ENCODE results near the gene C19orf47. TPM values are rescaled to one million over a fixed set of nuclear protein-coding genes. Genes with fewer than 3 reads are reported as not detected.

C19orf47 gene
- total RNA-seq, 2 experiments from 2014 or later = 17.5 to 18.0 TPM

- ATAC-seq = no peak
- Mint-ChIP-seq H3K9me3 (no peaks in the 10 kb centered on the region), H3K4me1 (ENCODE audit: low read depth) (peaks cover 74% of the 10 kb centered on the region), H3K4me3 (no peak overlapping the region), H3K36me3 (ENCODE audit: low read depth) (peaks cover 1% of the 10 kb centered on the region), H3K27me3 (no peaks in the 10 kb centered on the region), H3K27ac (no peak overlapping the region)
- CTCF ChIA-PET = interaction anchor here (1.5 to 1.7 kb wide), 2 partner anchors 57 to 61 kb away, joined by 4 read pairs; partner anchors contain the start of gene TTC9B
- DNase-seq = no peak
- POLR2A ChIA-PET = no interaction called here
- TF ChIP-seq, protein P1, sequence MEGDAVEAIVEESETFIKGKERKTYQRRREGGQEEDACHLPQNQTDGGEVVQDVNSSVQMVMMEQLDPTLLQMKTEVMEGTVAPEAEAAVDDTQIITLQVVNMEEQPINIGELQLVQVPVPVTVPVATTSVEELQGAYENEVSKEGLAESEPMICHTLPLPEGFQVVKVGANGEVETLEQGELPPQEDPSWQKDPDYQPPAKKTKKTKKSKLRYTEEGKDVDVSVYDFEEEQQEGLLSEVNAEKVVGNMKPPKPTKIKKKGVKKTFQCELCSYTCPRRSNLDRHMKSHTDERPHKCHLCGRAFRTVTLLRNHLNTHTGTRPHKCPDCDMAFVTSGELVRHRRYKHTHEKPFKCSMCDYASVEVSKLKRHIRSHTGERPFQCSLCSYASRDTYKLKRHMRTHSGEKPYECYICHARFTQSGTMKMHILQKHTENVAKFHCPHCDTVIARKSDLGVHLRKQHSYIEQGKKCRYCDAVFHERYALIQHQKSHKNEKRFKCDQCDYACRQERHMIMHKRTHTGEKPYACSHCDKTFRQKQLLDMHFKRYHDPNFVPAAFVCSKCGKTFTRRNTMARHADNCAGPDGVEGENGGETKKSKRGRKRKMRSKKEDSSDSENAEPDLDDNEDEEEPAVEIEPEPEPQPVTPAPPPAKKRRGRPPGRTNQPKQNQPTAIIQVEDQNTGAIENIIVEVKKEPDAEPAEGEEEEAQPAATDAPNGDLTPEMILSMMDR (IDR thresholded peaks at IDR 0.05) = no peak
- intact Hi-C loops (cut with micrococcal nuclease) = no loop called here
Observed at GRCh38 chr19:40278361-40279035, 69.7 kb downstream of the C19orf47 start.

DNA sequence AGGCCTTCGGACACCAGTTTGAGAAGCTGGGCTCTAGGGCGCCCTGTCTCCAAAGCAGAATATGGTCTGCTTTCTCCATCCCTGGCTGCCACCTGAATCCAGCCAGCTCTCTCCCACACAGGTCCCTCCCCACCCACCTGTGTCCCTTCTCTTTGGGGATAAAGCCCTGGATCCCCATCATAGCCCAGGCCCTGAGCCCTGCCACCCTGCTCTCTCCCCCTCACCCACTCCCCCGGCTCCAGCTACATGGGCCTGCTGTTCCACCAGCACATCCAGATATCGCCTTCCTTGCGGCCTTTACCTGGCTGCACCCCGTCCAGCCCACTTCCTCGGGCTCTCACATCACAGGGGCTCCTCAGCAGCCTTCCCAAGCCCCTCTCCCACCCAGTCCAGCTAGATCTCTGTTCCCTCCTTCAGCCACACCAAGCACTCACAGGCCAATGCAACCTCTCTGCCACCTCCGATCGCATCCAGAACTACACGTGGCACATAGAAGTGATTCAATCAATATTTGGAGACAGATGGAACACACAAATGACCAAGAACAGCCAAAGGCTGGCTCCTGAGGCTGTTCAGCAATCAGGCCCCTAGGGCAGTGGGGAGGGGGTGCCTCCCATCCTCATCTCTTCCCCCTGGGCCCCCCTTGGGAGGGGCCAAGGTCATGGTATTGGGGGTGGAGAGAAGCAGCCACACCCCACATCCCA lies 70.7 kb downstream of the C19orf47 start:
- Mint-ChIP-seq H3K27ac (peak overlapping the region; percentile 14), H3K4me3 (no peak overlapping the region), H3K9me3 (no peaks in the 10 kb centered on the region), H3K36me3 (ENCODE audit: low read depth) (no peaks in the 10 kb centered on the region), H3K27me3 (no peaks in the 10 kb centered on the region), H3K4me1 (ENCODE audit: low read depth) (peaks cover 69% of the 10 kb centered on the region)
- DNase-seq = no peak
- POLR2A ChIA-PET = interaction anchor here (1.2 kb wide), 1 partner anchor 10 kb away, joined by 3 read pairs; no protein-coding TSS in a partner anchor
- CTCF ChIA-PET = interaction anchor here (1.7 kb wide), 1 partner anchor 60 kb away, joined by 4 read pairs; the partner anchor contains the start of gene TTC9B
- ATAC-seq = no peak
- TF ChIP-seq, protein P1 (IDR thresholded peaks at IDR 0.05) = no peak
- intact Hi-C loops (cut with micrococcal nuclease) = no loop called here

DNA sequence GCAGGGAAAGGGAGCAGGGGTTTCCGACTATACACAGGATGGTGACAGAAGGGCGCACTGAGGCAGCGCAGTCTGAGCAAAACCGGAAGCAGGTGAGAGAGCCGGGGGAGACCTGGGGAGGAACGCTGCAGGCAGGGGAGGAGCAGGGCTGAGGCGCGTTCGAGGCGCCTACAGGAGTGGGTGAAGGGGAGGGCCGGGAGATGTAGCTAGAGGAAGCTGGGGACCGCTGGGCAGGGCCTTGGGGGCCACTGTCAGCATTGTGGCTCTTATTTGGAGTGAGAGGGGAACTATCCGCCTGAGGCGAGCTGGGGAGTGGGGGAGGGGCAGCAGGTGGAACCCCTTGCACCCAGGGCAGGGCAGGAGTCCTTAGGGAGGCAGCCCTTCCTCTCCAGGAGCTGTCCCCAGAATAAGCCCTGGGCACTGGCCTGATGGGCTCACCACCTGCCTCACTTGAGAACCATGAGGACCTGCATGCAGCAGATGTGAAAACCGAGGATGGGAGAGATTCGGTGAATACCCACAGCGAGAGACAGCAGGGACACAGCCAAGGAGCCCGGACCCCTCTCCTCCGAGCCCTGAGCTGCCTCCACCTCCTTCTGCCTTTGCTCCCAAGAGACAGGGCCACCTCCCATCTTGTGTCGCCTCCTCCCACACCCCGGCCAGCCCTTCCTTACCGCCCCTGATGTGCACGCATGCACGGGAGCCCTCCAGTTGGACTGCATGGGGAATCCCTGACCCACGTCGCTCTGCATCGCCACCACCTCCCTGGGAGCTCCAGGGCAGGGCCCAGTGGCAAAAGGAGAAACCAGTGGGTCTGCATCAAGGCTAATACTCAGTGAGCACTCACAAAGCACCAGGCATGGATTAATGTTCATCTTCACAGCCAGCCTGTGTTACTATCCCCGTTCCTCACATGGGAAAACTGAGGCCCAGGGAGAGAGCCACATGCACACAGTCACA lies 73.3 kb downstream of the C19orf47 start:
- Mint-ChIP-seq H3K36me3 (ENCODE audit: low read depth) (peaks cover 3% of the 10 kb centered on the region), H3K27me3 (no peaks in the 10 kb centered on the region), H3K9me3 (no peaks in the 10 kb centered on the region), H3K4me3 (peak overlapping the region; percentile 41), H3K4me1 (ENCODE audit: low read depth) (peaks cover 65% of the 10 kb centered on the region), H3K27ac (peak overlapping the region; percentile 77)
- CTCF ChIA-PET = interaction anchor here (1.4 kb wide), 1 partner anchor 30 kb away, joined by 4 read pairs; no protein-coding TSS in a partner anchor
- DNase-seq (peak; percentile 69), ATAC-seq (peak; percentile 93)
- intact Hi-C loops (cut with micrococcal nuclease) = no loop called here
- POLR2A ChIA-PET = interaction anchor here (0.7 to 3.2 kb wide), 4 partner anchors 8 to 22 kb away, joined by 3 to 13 read pairs (median 3); partner anchors contain the start of gene AKT2
- TF ChIP-seq, protein P1 (IDR thresholded peaks at IDR 0.05) = no peak

DNA sequence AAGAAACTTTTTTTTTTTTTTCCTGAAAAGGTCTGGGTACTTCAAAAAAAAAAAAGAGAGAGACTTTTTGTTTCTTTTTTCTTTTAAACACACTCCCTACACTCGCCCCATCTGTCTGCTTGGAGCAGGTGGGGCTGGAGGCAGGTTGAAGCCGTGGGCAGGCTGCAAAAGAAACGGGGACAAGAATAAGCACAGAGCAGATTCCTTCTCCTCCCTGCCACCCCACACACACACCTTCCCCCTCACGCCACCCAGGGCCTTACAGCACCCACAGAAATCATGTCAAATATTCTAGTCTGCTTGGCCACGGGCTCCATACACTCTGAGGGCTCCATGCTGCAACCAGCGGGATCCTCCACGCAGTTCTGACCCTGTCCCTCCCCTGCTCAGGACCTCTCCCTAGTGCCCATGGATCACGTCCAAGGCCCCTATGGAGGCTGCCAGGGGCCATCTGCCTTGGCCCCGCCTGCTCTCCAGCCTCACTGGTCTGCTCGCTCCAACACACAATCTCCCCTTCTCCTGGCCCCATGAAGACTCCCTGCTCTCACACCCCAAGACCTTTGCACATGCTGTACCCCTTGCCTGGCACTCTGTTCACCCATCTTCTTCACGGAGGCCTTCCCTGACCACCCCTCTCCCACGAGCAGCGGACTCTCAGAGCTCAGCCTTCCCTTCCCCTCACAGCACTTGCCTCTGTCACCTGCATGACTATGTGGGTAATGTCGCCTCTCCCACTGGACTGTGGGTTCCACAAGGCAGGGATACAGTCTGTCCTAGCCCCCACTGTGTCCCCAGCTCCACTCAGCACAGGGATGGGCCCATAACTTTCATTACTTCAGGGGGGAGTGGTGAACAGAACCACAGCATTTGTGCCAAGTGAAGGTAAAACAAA lies 74.5 kb downstream of the C19orf47 start:
- Mint-ChIP-seq H3K4me3 (no peak overlapping the region), H3K9me3 (no peaks in the 10 kb centered on the region), H3K36me3 (ENCODE audit: low read depth) (peaks cover 5% of the 10 kb centered on the region), H3K4me1 (ENCODE audit: low read depth) (peaks cover 70% of the 10 kb centered on the region), H3K27ac (no peak overlapping the region), H3K27me3 (no peaks in the 10 kb centered on the region)
- TF ChIP-seq, protein P1 (IDR thresholded peaks at IDR 0.05) = no peak
- no peak for DNase-seq
- ChIA-PET POLR2A (interaction anchor here (3.2 kb wide), 1 partner anchor 10 kb away, joined by 13 read pairs; the partner anchor contains the start of gene AKT2), CTCF (interaction anchor here (1.4 kb wide), 1 partner anchor 32 kb away, joined by 4 read pairs; no protein-coding TSS in a partner anchor)
- no peak for ATAC-seq
- intact Hi-C loops (cut with micrococcal nuclease) = no loop called here
